ENCODE measurements around the gene MS4A12. TPM values are rescaled to one million over a fixed set of nuclear protein-coding genes. Genes with fewer than 3 reads are reported as not detected.
"Not testable (repeated sequence)": the region's sequence is repeated elsewhere in the genome, so short reads cannot be mapped to it uniquely, and the experiment has no call there.

MS4A12 gene
- polyA plus RNA-seq, 3 donors = not detected

DNA sequence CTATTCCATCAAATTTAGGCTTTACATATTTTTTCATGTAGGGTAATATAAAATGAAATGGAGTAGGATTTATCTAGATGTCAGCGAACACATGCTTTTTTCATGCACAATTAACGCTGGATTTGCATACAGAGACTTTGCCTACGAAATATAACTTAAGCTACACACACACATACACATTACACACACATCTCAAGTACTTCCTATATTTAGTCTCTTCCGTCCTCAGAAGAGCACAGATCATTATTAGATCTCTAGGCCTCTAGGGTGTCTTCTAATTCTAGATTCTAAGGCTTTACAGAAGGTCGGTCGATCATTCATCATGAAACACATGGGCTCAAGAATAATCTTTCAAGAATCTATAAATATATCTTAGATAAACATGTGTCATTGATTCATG lies 18.8 kb downstream of the MS4A12 start:
- no peak for DNase-seq (ENCODE audit: low read depth in 3 of 3, low spot score in 2 of 3)

DNA sequence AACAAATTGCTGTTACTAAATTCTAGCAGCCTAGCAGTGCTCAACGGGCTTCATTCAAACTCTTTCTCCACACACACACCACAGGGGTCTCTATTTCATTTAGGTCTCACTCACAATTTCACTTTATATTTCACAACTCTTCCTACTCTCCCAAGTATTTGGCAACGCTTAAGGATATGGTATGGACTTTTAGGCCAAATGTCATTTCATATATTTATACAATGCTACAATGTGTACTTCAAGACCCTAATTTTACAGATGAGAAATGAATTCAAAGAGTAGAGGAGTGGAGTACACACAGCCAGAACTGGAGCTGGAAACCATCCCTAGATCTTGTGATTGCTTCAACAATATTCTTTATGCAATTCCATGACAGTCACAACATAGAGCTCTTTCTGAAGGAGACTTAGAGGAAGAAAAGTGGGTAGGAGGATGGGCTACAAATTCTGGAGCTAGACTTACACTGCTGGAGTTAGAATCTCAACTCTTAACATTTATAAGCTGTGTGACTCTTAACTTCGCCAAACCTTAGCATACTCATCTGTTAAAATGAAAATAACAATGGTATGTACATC lies 20.2 kb downstream of the MS4A12 start:
- no peak for DNase-seq (ENCODE audit: low read depth in 3 of 3, low spot score in 2 of 3)

DNA sequence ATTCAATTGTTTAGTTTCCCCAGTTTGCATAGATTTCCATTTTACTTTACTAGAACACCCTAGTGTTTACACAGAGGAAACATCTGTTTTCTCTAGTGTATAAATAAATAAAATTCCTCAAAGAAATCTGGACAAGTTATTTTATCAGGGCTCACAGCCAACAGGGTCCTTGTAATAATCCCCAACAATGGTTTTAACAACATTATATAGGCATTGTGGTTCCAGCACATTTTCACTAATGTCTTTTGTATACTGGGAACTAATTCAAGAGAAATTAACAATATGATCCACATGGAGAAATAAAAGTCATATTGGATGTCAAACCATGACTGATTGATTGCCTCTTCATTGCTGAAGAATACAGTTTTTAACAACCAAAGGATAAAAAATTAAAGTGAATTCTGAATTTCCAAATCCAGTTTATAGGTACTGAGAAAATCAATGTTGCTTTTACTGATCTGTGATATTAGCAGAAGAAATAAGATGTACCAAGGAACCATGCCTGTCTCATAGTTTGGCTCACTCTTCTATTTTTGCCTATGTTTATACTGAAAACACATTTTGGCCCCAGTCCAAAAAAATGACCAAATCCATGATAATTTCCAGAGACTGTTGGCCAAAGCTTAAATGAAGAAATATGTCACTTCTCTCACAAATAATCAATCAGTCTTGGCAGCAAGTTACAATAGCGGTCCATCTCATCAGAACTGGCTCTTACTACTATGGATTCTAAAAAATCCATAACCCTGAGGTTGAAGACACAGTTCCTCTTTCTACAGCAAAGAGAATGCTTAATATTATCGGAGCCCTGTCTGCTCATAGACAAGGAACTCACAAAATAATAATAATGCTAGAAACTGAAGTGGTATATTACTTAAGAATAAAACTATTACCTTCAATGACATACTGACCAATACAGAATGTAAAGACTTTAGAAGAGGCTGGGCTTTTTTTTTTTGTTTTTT lies 21.2 kb downstream of the MS4A12 start:
- DNase-seq (ENCODE audit: low read depth in 3 of 3, low spot score in 2 of 3) = no peak

DNA sequence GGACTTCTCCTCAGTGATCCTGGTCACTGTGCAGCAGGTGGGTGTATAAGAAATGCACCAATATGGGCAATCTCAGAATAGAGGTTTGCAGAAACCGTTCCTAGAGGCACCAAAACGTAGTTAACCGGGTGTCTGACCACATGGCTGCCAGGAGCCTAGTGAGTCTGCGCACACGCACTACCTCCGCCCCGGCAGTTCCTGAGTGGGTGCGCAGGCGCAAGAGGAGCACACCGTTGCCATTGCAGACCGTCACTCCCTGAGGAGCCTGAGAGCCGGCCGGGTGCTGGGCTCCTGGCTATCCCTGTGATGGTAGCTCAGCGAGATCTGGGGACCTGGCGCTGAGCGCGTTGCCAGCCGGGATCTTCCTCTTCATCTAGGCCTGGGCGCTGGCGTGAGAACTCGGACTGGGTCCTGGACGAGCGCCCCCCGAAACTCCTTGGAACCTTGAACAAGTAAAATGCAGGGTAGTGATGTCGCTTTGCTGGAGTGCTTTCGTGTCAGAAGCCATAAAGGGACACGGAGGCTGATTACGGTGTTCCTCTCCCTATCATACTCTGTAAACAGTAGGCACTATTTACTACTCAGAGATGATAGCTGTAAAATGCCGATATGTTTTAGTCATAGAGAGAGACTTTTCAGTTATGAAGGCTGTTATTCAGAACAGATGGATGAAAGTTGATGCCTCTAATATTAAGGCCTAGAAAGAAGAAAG lies 22.7 kb downstream of the MS4A12 start, which contains the start of gene MS4A13:
MS4A13 (plus strand) TSS at position 249 of the 712 bp plus-strand sequence. CDS start 2,692 bp downstream, outside the sequence.
- no peak for DNase-seq (ENCODE audit: low read depth in 3 of 3, low spot score in 2 of 3)

DNA sequence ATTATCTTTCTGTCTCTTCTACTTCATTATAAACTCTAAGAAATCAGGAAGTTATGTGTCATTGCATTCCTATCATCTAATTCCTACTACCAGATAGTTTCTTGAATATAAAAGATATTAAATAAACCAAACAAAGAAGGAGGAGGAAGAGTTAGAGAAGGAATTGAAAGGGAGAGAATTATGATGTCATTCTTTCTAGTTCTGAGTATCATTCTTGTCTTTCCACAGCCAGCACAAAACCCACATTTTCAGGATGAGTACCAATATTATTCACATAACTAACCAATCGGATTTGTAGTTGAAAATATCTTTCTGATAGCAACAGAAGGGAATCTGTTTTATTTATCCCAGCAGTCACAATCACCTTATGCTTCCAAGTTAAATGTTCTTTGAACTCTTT lies 35.9 kb downstream of the MS4A12 start:
- no peak for DNase-seq (ENCODE audit: low read depth in 3 of 3, low spot score in 2 of 3)

DNA sequence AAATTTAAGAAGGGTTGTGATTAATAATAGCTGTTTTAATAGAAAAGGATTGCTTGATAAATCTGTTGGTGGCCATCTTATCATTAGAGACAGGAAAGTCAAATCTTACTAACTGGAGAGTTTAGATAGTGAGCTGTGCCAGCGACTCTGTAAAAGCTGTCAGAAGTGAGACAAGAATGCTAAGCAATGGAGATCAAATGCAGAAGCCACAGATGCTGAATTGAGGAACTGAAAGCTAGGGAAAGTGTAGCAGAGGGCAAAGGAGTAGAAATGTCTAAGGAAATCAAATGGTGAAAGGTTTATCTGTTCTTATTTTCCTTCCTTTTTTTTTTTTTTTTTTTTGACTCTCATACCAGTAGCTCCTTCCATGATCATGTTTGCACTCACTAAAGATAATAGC lies 36.4 kb downstream of the MS4A12 start:
- no peak for DNase-seq (ENCODE audit: low read depth in 3 of 3, low spot score in 2 of 3)

DNA sequence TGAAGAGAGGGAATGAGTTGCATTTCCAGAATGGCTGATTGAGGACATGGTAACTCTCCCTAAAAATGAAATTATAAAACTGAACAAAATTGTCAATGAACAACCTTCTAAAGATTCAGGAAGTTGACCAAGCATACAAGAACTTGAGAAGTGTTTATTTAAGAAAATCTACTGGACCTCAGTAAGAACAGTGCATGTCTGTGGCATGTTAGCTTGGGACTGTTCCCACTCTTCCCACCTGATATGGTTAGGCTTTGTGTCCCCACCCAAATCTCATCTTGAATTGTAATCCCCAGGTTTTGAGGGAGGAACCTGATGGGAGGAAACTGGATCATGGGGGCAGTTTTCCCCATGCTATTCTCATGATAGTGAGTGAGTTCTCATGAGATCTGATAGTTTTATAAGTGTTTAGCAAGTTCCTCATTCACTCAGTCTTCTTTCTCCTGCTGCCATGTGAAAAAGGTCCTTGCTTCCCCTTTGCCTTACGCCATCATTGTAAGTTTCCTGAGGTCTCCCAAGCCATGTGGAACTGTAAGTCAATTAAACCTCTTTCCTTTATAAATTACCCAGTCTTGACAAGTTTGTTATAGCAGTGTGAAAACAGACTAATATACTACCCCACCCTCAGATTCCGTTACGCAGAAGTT lies 38.0 kb downstream of the MS4A12 start:
- no peak for DNase-seq (ENCODE audit: low read depth in 3 of 3, low spot score in 2 of 3)

DNA sequence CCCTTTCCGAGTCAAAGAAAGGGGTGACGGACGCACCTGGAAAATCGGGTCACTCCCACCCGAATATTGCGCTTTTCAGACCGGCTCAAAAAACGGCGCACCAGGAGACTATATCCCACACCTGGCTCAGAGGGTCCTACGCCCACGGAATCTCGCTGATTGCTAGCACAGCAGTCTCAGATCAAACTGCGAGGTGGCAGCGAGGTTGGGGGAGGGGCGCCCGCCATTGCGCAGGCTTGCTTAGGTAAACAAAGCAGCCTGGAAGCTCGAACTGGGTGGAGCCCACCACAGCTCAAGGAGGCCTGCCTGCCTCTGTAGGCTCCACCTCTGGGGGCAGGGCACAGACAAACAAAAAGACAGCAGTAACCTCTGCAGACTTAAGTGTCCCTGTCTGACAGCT lies 39.8 kb downstream of the MS4A12 start:
- not testable (repeated sequence) for DNase-seq (ENCODE audit: low read depth in 3 of 3, low spot score in 2 of 3)

DNA sequence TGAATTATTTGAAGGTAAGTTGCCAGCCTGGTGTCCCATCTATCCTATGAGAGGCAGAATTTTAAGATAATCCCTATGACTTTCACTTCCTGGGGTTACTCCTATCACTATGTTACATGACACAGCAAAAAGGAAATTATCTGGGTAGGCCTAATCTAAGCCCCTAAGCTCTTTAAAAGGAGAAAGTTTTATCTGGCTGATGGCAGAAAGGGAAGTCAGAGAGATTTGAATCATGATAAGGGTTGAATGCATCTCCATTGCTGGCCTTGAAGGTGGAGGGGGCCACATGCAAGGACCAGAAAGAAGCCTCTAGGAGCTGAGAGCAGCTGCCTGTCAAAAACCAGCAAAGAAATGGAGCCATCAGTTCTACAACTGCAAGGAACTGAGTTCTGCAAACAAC lies 46.0 kb downstream of the MS4A12 start:
- not testable (repeated sequence) for DNase-seq (ENCODE audit: low read depth in 3 of 3, low spot score in 2 of 3)

DNA sequence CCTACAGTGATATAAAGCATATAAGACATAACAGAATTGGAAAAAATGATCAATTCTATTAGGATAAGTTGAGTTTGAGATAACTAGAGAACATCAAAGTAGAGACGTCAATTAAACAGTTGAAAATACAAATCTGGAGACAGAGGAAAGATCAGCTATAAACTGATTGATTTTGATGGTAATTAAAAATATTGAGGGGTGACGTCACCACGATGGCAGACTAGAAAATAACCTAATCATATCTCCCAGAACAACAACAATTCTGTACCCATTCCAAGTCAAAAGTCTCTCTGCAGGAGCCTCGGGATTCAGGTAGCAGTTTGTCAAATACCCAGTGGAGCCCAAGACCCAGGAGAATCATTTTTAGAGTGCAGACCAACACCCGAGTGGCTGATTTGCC lies 51.5 kb downstream of the MS4A12 start:
- no peak for DNase-seq (ENCODE audit: low read depth in 3 of 3, low spot score in 2 of 3)

Other genes starting within 250 kb of the MS4A12 start
- under 1 TPM; 0.45 to 0.68 (median 0.65) TPM for gene MS4A4E, start 249.6 kb upstream of the MS4A12 start, polyA plus RNA-seq (ENCODE audit: insufficient read length in 3 of 3)
- gene MS4A4A, start 212.1 kb upstream of the MS4A12 start, polyA plus RNA-seq (ENCODE audit: insufficient read length in 3 of 3) = 1 to 10 TPM; 4.7 to 7.4 (median 6.6) TPM
- not detected for gene MS4A6E, start 165.5 kb upstream of the MS4A12 start, polyA plus RNA-seq (ENCODE audit: insufficient read length in 3 of 3)
- gene MS4A7, start 114.2 kb upstream of the MS4A12 start, polyA plus RNA-seq (ENCODE audit: insufficient read length in 3 of 3) = 1 to 10 TPM; 2.4 to 4.7 (median 4.2) TPM
- under 1 TPM; 0.20 to 0.36 (median 0.24) TPM for gene MS4A14, start 96.3 kb upstream of the MS4A12 start, polyA plus RNA-seq (ENCODE audit: insufficient read length in 3 of 3)
- not detected for gene MS4A5, start 63.2 kb upstream of the MS4A12 start, polyA plus RNA-seq (ENCODE audit: insufficient read length in 3 of 3)
- gene MS4A1, start 36.9 kb upstream of the MS4A12 start, polyA plus RNA-seq (ENCODE audit: insufficient read length in 3 of 3) = 1 to 10 TPM in 1 of 3 donors, under 1 TPM in 2; 0.32 to 1.3 (median 0.35) TPM
- not detected for gene MS4A13, start 22.6 kb downstream of the MS4A12 start, polyA plus RNA-seq (ENCODE audit: insufficient read length in 3 of 3)
- not detected for gene MS4A8, start 206.8 kb downstream of the MS4A12 start, polyA plus RNA-seq (ENCODE audit: insufficient read length in 3 of 3)
- not detected for gene MS4A18, start 231.9 kb downstream of the MS4A12 start, polyA plus RNA-seq (ENCODE audit: insufficient read length in 3 of 3)

Measured in right renal cortex interstitium (tissue), 3 donors.